B cell (primary cell): ENCODE results near the gene POT1. TPM values are rescaled to one million over a fixed set of nuclear protein-coding genes. Genes with fewer than 3 reads are reported as not detected.

Source experiments
- ATAC-seq: fragments of 200-7000 bp; cut with Tn5 transposase; one replicate; pipeline ENCODE4 v1.10.0; 2021; ENCODE audit warnings: low read depth, mild to moderate bottlenecking, moderate number of reproducible peaks, moderate library complexity
- CTCF ChIA-PET: fragments of 350-600 bp; sonication (Branson Sonifier 250); formaldehyde crosslinking; loops from one replicate; lab custom pipeline; 2021; ENCODE audit warnings: antibody characterized with exemption, inconsistent platforms; lab: Charles Lee
- POLR2A ChIA-PET: fragments of 350-600 bp; sonication (Branson Sonifier 250); formaldehyde crosslinking; loops from one replicate; lab custom pipeline; 2021; ENCODE audit warnings: antibody characterized with exemption; lab: Charles Lee
- DNase-seq: peaks from one replicate; pipeline ENCODE4 v3.0.0; 2013
- H2AFZ ChIP-seq: 2 replicates; pipeline ENCODE4 v1.6.1; 2012; ENCODE audit warnings: mild to moderate bottlenecking, low read depth, low read length; ENCODE audit not compliant: insufficient read depth, poor library complexity, severe bottlenecking
- H3K27ac ChIP-seq, 2 donors: 1 replicate in 1 of 2; 2 replicates in 1 of 2; pipeline ENCODE4 v1.5.1; 2012 to 2013; ENCODE audit warnings: low read length in 2 of 2, mild to moderate bottlenecking in 2 of 2, moderate library complexity in 1 of 2
- H3K27me3 ChIP-seq, 4 experiments: fragments of 200-600 bp in 1 of 4; sonication (generic) in 1 of 4; replicated peaks in 1 of 4; 1 replicate in 2 of 4; 2 replicates in 2 of 4; pipeline versions ENCODE4 v1.6.1 to v1.7.0; 2013 to 2016; ENCODE audit warnings: low read length in 3 of 4, mild to moderate bottlenecking in 2 of 4, mixed read lengths in 1 of 4, moderate library complexity in 1 of 4; ENCODE audit not compliant: insufficient read depth in 4 of 4, control insufficient read depth in 3 of 4; ENCODE audit errors: control extremely low read depth in 1 of 4
- H3K36me3 ChIP-seq, 2 experiments: replicated peaks in 1 of 2; 1 replicate in 1 of 2; 2 replicates in 1 of 2; pipeline versions ENCODE4 v1.6.1 to v1.7.1; 2013; ENCODE audit warnings: low read length in 1 of 2; ENCODE audit not compliant: insufficient read depth in 2 of 2, control insufficient read depth in 1 of 2; ENCODE audit errors: control extremely low read depth in 1 of 2, extremely low read depth in 1 of 2
- H3K4me1 ChIP-seq, 2 donors: fragments of 200-600 bp in 1 of 2; sonication (generic) in 1 of 2; 1 replicate in 1 of 2; 2 replicates in 1 of 2; pipeline versions ENCODE4 v1.5.1 to v1.6.1; 2013 to 2017; ENCODE audit warnings: low read length in 2 of 2; ENCODE audit not compliant: control insufficient read depth in 2 of 2, insufficient read depth in 2 of 2
- H3K4me2 ChIP-seq: replicated peaks from 2 replicates; pipeline ENCODE3; 2012; ENCODE audit warnings: mild to moderate bottlenecking, low read depth, low read length; ENCODE audit not compliant: poor library complexity, severe bottlenecking
- H3K4me3 ChIP-seq, 5 experiments: fragments of 200-600 bp in 1 of 5; sonication (generic) in 1 of 5; 1 replicate in 3 of 5; 2 replicates in 2 of 5; pipeline versions ENCODE4 v1.5.1 to v1.7.0; 2011 to 2016; ENCODE audit warnings: low read length in 4 of 5, mild to moderate bottlenecking in 4 of 5, low read depth in 2 of 5, control low read depth in 1 of 5, moderate library complexity in 1 of 5; ENCODE audit not compliant: insufficient read depth in 1 of 5; ENCODE audit errors: control extremely low read depth in 1 of 5, extremely low read depth in 1 of 5
- H3K79me2 ChIP-seq: fragments of 200-600 bp; sonication (generic); one replicate; pipeline ENCODE4 v1.6.0; 2016; ENCODE audit warnings: low read length; ENCODE audit not compliant: control insufficient read depth, insufficient read depth
- H3K9ac ChIP-seq: fragments of 200-600 bp; sonication (generic); 2 replicates; pipeline ENCODE4 v1.6.1; 2017; ENCODE audit warnings: mild to moderate bottlenecking, low read length, moderate library complexity
- H3K9me3 ChIP-seq, 3 donors: one replicate each; pipeline versions ENCODE4 v1.6.1 to v1.7.1; 2013; ENCODE audit warnings: low read length in 2 of 3; ENCODE audit not compliant: control insufficient read depth in 2 of 3, insufficient read depth in 1 of 3; ENCODE audit errors: control extremely low read depth in 1 of 3
- H4K20me1 ChIP-seq: 2 replicates; pipeline ENCODE4 v1.6.0; 2012; ENCODE audit warnings: mild to moderate bottlenecking, low read length; ENCODE audit not compliant: insufficient read depth, control insufficient read depth, poor library complexity, severe bottlenecking
- H3K27ac Mint-ChIP-seq: one replicate; pipeline ENCODE4 v1.8.0; 2021; ENCODE audit warnings: mixed read lengths
- H3K27me3 Mint-ChIP-seq: one replicate; pipeline ENCODE4 v1.8.0; 2021; ENCODE audit warnings: mixed read lengths
- H3K4me1 Mint-ChIP-seq: one replicate; pipeline ENCODE4 v1.8.0; 2021; ENCODE audit warnings: mixed read lengths
- H3K4me3 Mint-ChIP-seq: one replicate; pipeline ENCODE4 v1.8.0; 2021; ENCODE audit warnings: mixed read lengths
- H3K9me3 Mint-ChIP-seq: one replicate; pipeline ENCODE4 v1.8.0; 2022; ENCODE audit warnings: mixed read lengths; ENCODE audit not compliant: insufficient read depth
- CTCF ChIP-seq: fragments of 200-600 bp; IDR thresholded peaks from one replicate; pipeline ENCODE4 v1.8.0; 2022; ENCODE audit warnings: antibody characterized with exemption, mild to moderate bottlenecking
- EZH2 ChIP-seq: IDR thresholded peaks from 2 replicates; pipeline ENCODE4 v1.6.1; 2012; ENCODE audit warnings: borderline replicate concordance, low read depth, mild to moderate bottlenecking, moderate library complexity, low read length; ENCODE audit not compliant: insufficient read depth, poor library complexity, severe bottlenecking
- WGBS: methylation state at CpG from one replicate; pipeline ENCODE4 v1.1.5; 2013; ENCODE audit warnings: missing lambda C conversion rate; ENCODE audit not compliant: insufficient coverage; 5-methylcytosine and 5-hydroxymethylcytosine counted together
- intact Hi-C: fragments of 100-400 bp; cut with micrococcal nuclease; formaldehyde crosslinking; loops from one replicate; pipeline ENCODE4 v1.10.0; 2022
- polyA plus RNA-seq: library from polyadenylated mRNA; depleted of rRNA; stranded (reverse); fragments of >200 nt; gene quantifications from 2 replicates; pipeline ENCODE4 v1.2.3, GENCODE V29; 2012
- total RNA-seq, 2 donors: library from RNA; stranded (reverse); fragments of 120-200 nt in 1 of 2; gene quantifications; 1 replicate in 1 of 2; 2 replicates in 1 of 2; pipeline versions ENCODE4 v1.2.3 to v1.2.4, GENCODE V29; 2013 to 2022

The POT1 gene
- total and polyA plus RNA-seq, 2 donors (not counting 1 experiment from before 2014, with no cell fraction given): 12.2 to 32.3 TPM

GRCh38 chr7:124843336-124843735 is 86.3 kb downstream of the POT1 start:
- no peak overlapping the region for H3K4me2 ChIP-seq
- Mint-ChIP-seq H3K27me3 (no peaks in the 10 kb centered on the region), H3K4me3 (no peak overlapping the region), H3K9me3 (no peaks in the 10 kb centered on the region), H3K27ac (no peak overlapping the region), H3K4me1 (no peaks in the 10 kb centered on the region)
- intact Hi-C loops: no loop called here
- no peaks in the 10 kb centered on the region for H3K4me1 ChIP-seq
- no peak for TF ChIP-seq EZH2
- TF ChIP-seq CTCF: no peak
- no peaks in the 10 kb centered on the region for H3K9me3 ChIP-seq
- no peaks in the 10 kb centered on the region for H3K27me3 ChIP-seq
- no peak overlapping the region for H3K27ac ChIP-seq
- ATAC-seq: no peak
- ChIA-PET CTCF (interaction anchor here (0.9 to 1.5 kb wide), 2 partner anchors 10 to 20 kb away, joined by 3 to 5 read pairs; no protein-coding TSS in a partner anchor), POLR2A (no interaction called here)
- no peaks in the 10 kb centered on the region for H4K20me1 ChIP-seq
- H2AFZ ChIP-seq: no peak overlapping the region
- no peak overlapping the region for H3K9ac ChIP-seq
- DNase-seq: no peak
- no peak overlapping the region for H3K4me3 ChIP-seq
- no peaks in the 10 kb centered on the region for H3K79me2 ChIP-seq
- H3K36me3 ChIP-seq: peaks cover 0 to 7% of the 10 kb centered on the region in 2 experiments

- POLR2A ChIA-PET: no interaction called here
- no peak for TF ChIP-seq EZH2
- no peaks in the 10 kb centered on the region for H4K20me1 ChIP-seq
- H3K27me3 ChIP-seq: no peaks in the 10 kb centered on the region
- no peak overlapping the region for H3K9ac ChIP-seq
- H3K9me3 ChIP-seq: no peaks in the 10 kb centered on the region
- WGBS: no CpG with 5 or more reads among the region's 1 CpG
- H3K4me1 Mint-ChIP-seq: no peaks in the 10 kb centered on the region
- no peak overlapping the region for H3K4me3 Mint-ChIP-seq
- H3K36me3 ChIP-seq: peaks cover 0 to 8% of the 10 kb centered on the region in 2 experiments
- no peak overlapping the region for H2AFZ ChIP-seq
- CTCF ChIA-PET: no interaction called here
- no peak overlapping the region for H3K4me2 ChIP-seq
- H3K4me3 ChIP-seq: no peak overlapping the region
- ATAC-seq (no peak), DNase-seq (no peak)
- H3K27me3 Mint-ChIP-seq: no peaks in the 10 kb centered on the region
- no peak overlapping the region for H3K27ac Mint-ChIP-seq
- no peaks in the 10 kb centered on the region for H3K79me2 ChIP-seq
- no peaks in the 10 kb centered on the region for H3K9me3 Mint-ChIP-seq
- intact Hi-C loops: no loop called here
- H3K4me1 ChIP-seq: no peaks in the 10 kb centered on the region
- H3K27ac ChIP-seq: no peak overlapping the region
Measured at GRCh38 chr7:124840435-124840834, 89.2 kb downstream of the POT1 start.
